Activated naive CD4-positive, alpha-beta T cell treated with anti-CD3 and anti-CD28 coated beads, Interleukin-2, amount 10 ng/mL, durations not matched to agents 5 hours and 36 hours (primary cell): ENCODE data around the gene DRD1. TPM values are rescaled to one million over a fixed set of nuclear protein-coding genes. Genes with fewer than 3 reads are reported as not detected.

ENCODE experiments used
- total RNA-seq, 2 experiments: library from RNA; stranded (reverse); gene quantifications; one replicate each; pipeline ENCODE4 v1.2.3, GENCODE V29; 2021

Gene DRD1
- total RNA-seq = not detected

DNA sequence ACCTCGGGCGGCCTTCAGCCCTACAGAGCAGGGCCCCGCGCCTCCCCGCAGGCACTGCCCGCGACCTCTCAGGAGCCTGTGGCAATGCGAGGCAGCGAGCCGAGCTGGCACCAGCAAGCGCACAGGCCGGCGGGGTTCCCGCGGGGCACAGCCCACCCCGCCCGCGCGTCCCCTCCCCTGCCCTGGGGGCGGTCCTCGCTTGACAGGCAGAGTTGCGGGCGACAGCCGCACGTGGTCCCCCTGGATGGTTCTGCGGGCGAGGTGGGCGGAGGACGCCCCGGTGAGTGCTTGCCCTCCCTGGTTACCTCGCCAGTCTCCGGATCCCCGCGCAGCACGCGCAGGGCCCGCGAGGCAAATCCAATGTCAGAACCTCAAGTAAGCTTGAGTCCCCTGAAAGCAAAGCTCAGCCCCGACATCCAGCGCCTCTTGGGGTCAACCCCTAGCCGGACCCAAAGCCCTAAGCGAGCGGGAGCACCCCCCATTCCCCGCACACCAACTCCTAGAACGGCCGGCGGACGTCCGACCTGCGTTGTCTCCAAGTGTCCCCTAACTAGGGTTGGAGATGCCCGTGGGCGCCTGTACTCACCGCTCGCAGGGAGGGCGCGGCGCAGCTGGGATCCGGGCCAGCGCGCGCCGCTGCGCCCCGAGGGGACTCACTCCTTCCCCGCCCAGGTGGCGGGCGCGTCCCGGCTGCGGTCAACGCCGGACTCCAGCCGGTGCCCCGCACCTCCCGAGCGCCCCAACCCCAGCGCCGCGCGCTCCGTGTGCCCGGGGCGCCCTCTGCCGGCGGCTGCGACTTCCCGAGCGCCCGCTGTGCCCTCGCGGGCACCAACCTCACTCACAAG lies at the start of gene DRD1:
Gene DRD1 (minus strand): TSS at position 123 of the 845 bp plus-strand sequence. CDS start 1,083 bp downstream, outside the sequence.

GRCh38 chr5:175478384-175479124 lies 34.6 kb upstream of the DRD1 start, which contains the start of gene SFXN1:
SFXN1 (plus strand) TSS chr5:175478560; CDS start chr5:175492104, 13,544 bp downstream.

Other genes starting within 250 kb of the DRD1 start
- gene SFXN1, start 34.4 kb upstream of the DRD1 start, total RNA-seq = 100 to 1,000 TPM; 141 to 144 TPM
- 10 to 100 TPM; 34.5 to 36.1 TPM for gene HRH2, start 213.9 kb upstream of the DRD1 start, total RNA-seq